Liver (tissue), 10 donors: ENCODE results near the gene C2orf92. TPM values are rescaled to one million over a fixed set of nuclear protein-coding genes. Genes with fewer than 3 reads are reported as not detected.

Experiments
- DNase-seq: peaks from one replicate; pipeline ENCODE4 v3.0.0-alpha.2; 2017; ENCODE audit warnings: low spot score
- H3K27ac ChIP-seq, 2 donors: one replicate each; pipeline ENCODE4 v1.7.0; 2013; ENCODE audit warnings: inconsistent platforms in 2 of 2, low read length in 2 of 2, control low read depth in 1 of 2, low read depth in 1 of 2, mild to moderate bottlenecking in 1 of 2
- H3K27me3 ChIP-seq, 4 donors: one replicate each; pipeline versions ENCODE4 v1.6.1 to v1.7.0; 2013; ENCODE audit warnings: low read length in 3 of 4, inconsistent platforms in 1 of 4, mild to moderate bottlenecking in 1 of 4, moderate library complexity in 1 of 4; ENCODE audit not compliant: control insufficient read depth in 4 of 4, insufficient read depth in 4 of 4
- H3K36me3 ChIP-seq, 4 donors: one replicate each; pipeline versions ENCODE4 v1.6.1 to v1.7.0; 2013; ENCODE audit warnings: low read length in 3 of 4, mild to moderate bottlenecking in 3 of 4, low read depth in 1 of 4, moderate library complexity in 1 of 4; ENCODE audit not compliant: control insufficient read depth in 4 of 4, insufficient read depth in 3 of 4
- H3K4me1 ChIP-seq, 4 donors: one replicate each; pipeline versions ENCODE4 v1.6.1 to v1.7.0; 2013; ENCODE audit warnings: low read length in 3 of 4, mild to moderate bottlenecking in 3 of 4, moderate library complexity in 1 of 4; ENCODE audit not compliant: control insufficient read depth in 4 of 4, insufficient read depth in 4 of 4
- H3K4me3 ChIP-seq, 3 donors: one replicate each; pipeline versions ENCODE4 v1.6.1 to v1.7.0; 2013; ENCODE audit warnings: low read length in 3 of 3, control low read depth in 1 of 3, low read depth in 1 of 3, mild to moderate bottlenecking in 1 of 3
- H3K9ac ChIP-seq, 2 donors: one replicate each; pipeline ENCODE4 v1.7.0; 2013; ENCODE audit warnings: low read length in 2 of 2, mild to moderate bottlenecking in 2 of 2, moderate library complexity in 2 of 2, control low read depth in 1 of 2, low read depth in 1 of 2
- H3K9me3 ChIP-seq, 4 donors: one replicate each; pipeline versions ENCODE4 v1.6.1 to v1.7.0; 2013; ENCODE audit warnings: low read length in 3 of 4; ENCODE audit not compliant: control insufficient read depth in 4 of 4
- EGR1 ChIP-seq, 2 donors: IDR thresholded peaks; 2 replicates each; pipeline ENCODE4 v1.6.1; 2016 to 2018; ENCODE audit warnings: antibody characterized with exemption in 2 of 2, low read depth in 2 of 2
- FOXA2 ChIP-seq: IDR thresholded peaks from 2 replicates; pipeline ENCODE4 v1.6.1; 2016; ENCODE audit warnings: antibody characterized with exemption
- REST ChIP-seq: IDR thresholded peaks from 2 replicates; pipeline ENCODE4 v1.6.1; 2016; ENCODE audit warnings: antibody characterized with exemption, mild to moderate bottlenecking
- RXRA ChIP-seq, 2 donors: IDR thresholded peaks; 2 replicates each; pipeline ENCODE4 v1.6.1; 2017 to 2018; ENCODE audit warnings: antibody characterized with exemption in 2 of 2, mild to moderate bottlenecking in 1 of 2
- SP1 ChIP-seq: IDR thresholded peaks from 2 replicates; pipeline ENCODE4 v1.6.1; 2018; ENCODE audit warnings: antibody characterized with exemption, mild to moderate bottlenecking
- TAF1 ChIP-seq: conservative IDR thresholded peaks from 2 replicates; pipeline ENCODE4 v1.6.1; 2016; ENCODE audit warnings: antibody characterized with exemption, mild to moderate bottlenecking
- YY1 ChIP-seq: IDR thresholded peaks from 2 replicates; pipeline ENCODE4 v1.6.1; 2016; ENCODE audit warnings: antibody characterized with exemption, mild to moderate bottlenecking
- ZBTB33 ChIP-seq: IDR thresholded peaks from 2 replicates; pipeline ENCODE4 v1.6.1; 2016; ENCODE audit warnings: antibody characterized with exemption
- WGBS: extraction: QIAGEN DNeasy Blood & Tissue Kit; methylation state at CpG from one replicate; pipeline ENCODE4 v1.1.7; 2013; 5-methylcytosine and 5-hydroxymethylcytosine counted together
- polyA plus RNA-seq, 2 donors: library from polyadenylated mRNA; stranded (reverse) in 1 of 2; unstranded in 1 of 2; fragments of 200-250 nt in 1 of 2; fragments of >200 nt in 1 of 2; fragmentation: Nextera tagmentation in 1 of 2; extraction: Ambion mirVana in 1 of 2; gene quantifications; one replicate each; pipeline versions ENCODE4 v1.2.1 to v1.2.3, GENCODE V29; 2013 to 2015
- small RNA-seq: library from RNA; depleted of rRNA; stranded (forward); fragments of <200 nt; gene quantifications from one replicate; pipeline ENCODE3, GENCODE V24; 2014
- total RNA-seq, 2 donors: library from RNA; depleted of rRNA; stranded (reverse); fragments of >200 nt; gene quantifications; one replicate each; pipeline ENCODE4 v1.2.3, GENCODE V29; 2014
- donor health status: healthy.
- donor health status: healthy.
- donor health status: healthy.
- donor health status: healthy.
- donor health status: healthy.

C2orf92 gene
- total and polyA plus RNA-seq, 4 donors: 0.96 to 8.0 (median 2.7) TPM

- H3K27me3 ChIP-seq: no peaks in the 10 kb centered on the region
- peaks cover 1 to 12% (median 6%) of the 10 kb centered on the region in 4 donors for H3K36me3 ChIP-seq
- no peak overlapping the region for H3K4me3 ChIP-seq
- 98% methylated on average over 4 of the region's 4 CpGs for WGBS
- no peak overlapping the region for H3K27ac ChIP-seq
- no peaks in the 10 kb centered on the region for H3K9me3 ChIP-seq
- no peak overlapping the region for H3K9ac ChIP-seq
- no peaks in the 10 kb centered on the region for H3K4me1 ChIP-seq
- no peak for TF ChIP-seq ZBTB33
- no peak for TF ChIP-seq FOXA2
- no peak for TF ChIP-seq EGR1 (IDR thresholded peaks at IDR 0.05; ENCODE audit: low read depth in 2 of 2)
- TF ChIP-seq TAF1: no peak
- no peak for TF ChIP-seq REST
- TF ChIP-seq YY1: no peak
- DNase-seq: no peak
Measured at GRCh38 chr2:97750017-97750416, 80.5 kb downstream of the C2orf92 start.

- no peaks in the 10 kb centered on the region for H3K27me3 ChIP-seq
- WGBS: 75% methylated on average over 3 of the region's 3 CpGs
- no peak overlapping the region for H3K9ac ChIP-seq
- DNase-seq: no peak
- H3K36me3 ChIP-seq: peaks cover 1 to 23% (median 17%) of the 10 kb centered on the region in 4 donors
- no peak for TF ChIP-seq SP1
- no peak for TF ChIP-seq RXRA (IDR thresholded peaks at IDR 0.05)
- no peak for TF ChIP-seq EGR1 (IDR thresholded peaks at IDR 0.05; ENCODE audit: low read depth in 2 of 2)
- no peak for TF ChIP-seq TAF1
- TF ChIP-seq ZBTB33: no peak
- H3K27ac ChIP-seq: no peak overlapping the region
- H3K4me1 ChIP-seq: no peaks in the 10 kb centered on the region
- no peak overlapping the region for H3K4me3 ChIP-seq
- H3K9me3 ChIP-seq: no peaks in the 10 kb centered on the region
Measured at GRCh38 chr2:97751752-97752151, 82.2 kb downstream of the C2orf92 start.

Small RNA genes within 50 kb of the gene (small RNA-seq; reads per million reads assigned to genes)
- 0.27 reads per million, percentile 19 among the genes with 10 or more reads in this experiment for gene RNU4-8P

Other genes starting within 250 kb of the C2orf92 start
- gene ANKRD36B, start 79.8 kb upstream of the C2orf92 start, total RNA-seq: 1 to 10 TPM; 6.5 to 9.2 TPM
- gene ANKRD36B, start 79.8 kb upstream of the C2orf92 start, polyA plus RNA-seq: 1 to 10 TPM in 1 of 2 donors, under 1 TPM in 1; 0.58 to 3.4 TPM
- gene COX5B, start 23.7 kb upstream of the C2orf92 start, total RNA-seq: 100 to 1,000 TPM; 103 to 241 TPM
- 100 to 1,000 TPM; 288 to 423 TPM for gene COX5B, start 23.7 kb upstream of the C2orf92 start, polyA plus RNA-seq
- 10 to 100 TPM; 24.4 to 33.2 TPM for gene ACTR1B, start 5.7 kb upstream of the C2orf92 start, total RNA-seq
- 10 to 100 TPM; 15.3 to 35.8 TPM for gene ACTR1B, start 5.7 kb upstream of the C2orf92 start, polyA plus RNA-seq
- gene ZAP70, start 43.9 kb downstream of the C2orf92 start, total RNA-seq: 1 to 10 TPM; 1.4 to 4.9 TPM
- 1 to 10 TPM; 1.2 to 1.3 TPM for gene ZAP70, start 43.9 kb downstream of the C2orf92 start, polyA plus RNA-seq